Neural crest cell (in vitro differentiated cells): Measurements from ENCODE around the gene GDPD2. TPM values are rescaled to one million over a fixed set of nuclear protein-coding genes. Genes with fewer than 3 reads are reported as not detected.
A peak's percentile ranks its signal among the peaks of the same experiment; 100 is the strongest.

ENCODE experiments used
- DNase-seq: peaks from one replicate; pipeline ENCODE4 v3.0.0; 2021; ENCODE audit warnings: low read depth, mixed read lengths, low spot score
- H3K27ac Mint-ChIP-seq: one replicate; pipeline ENCODE4 v1.8.0; 2021; ENCODE audit warnings: mild to moderate bottlenecking, mixed read lengths; ENCODE audit not compliant: unreplicated experiment
- H3K27me3 Mint-ChIP-seq: 2 replicates; pipeline ENCODE4 v1.8.0; 2021; ENCODE audit warnings: low read depth, mild to moderate bottlenecking, mixed read lengths
- H3K36me3 Mint-ChIP-seq: 2 replicates; pipeline ENCODE4 v1.8.0; 2021; ENCODE audit warnings: low read depth, mild to moderate bottlenecking, mixed read lengths
- H3K4me1 Mint-ChIP-seq: 2 replicates; pipeline ENCODE4 v1.8.0; 2021; ENCODE audit warnings: mixed read lengths
- H3K4me3 Mint-ChIP-seq: one replicate; pipeline ENCODE4 v1.8.0; 2021; ENCODE audit warnings: mild to moderate bottlenecking, mixed read lengths
- H3K9me3 Mint-ChIP-seq: 2 replicates; pipeline ENCODE4 v1.8.0; 2021; ENCODE audit warnings: mixed read lengths
- total RNA-seq: library from RNA; stranded (reverse); gene quantifications from 2 replicates; pipeline ENCODE4 v1.2.1, GENCODE V29; 2021
- TF ChIP-seq, protein P1 (sequence below): fragments of 200-600 bp; sonication (generic); conservative IDR thresholded peaks from 2 replicates; pipeline ENCODE4 v1.5.0; 2021; ENCODE audit warnings: antibody characterized with exemption, mild to moderate bottlenecking

Gene GDPD2
- total RNA-seq, 1 donor from 2014 or later, result 6.0 TPM

DNA sequence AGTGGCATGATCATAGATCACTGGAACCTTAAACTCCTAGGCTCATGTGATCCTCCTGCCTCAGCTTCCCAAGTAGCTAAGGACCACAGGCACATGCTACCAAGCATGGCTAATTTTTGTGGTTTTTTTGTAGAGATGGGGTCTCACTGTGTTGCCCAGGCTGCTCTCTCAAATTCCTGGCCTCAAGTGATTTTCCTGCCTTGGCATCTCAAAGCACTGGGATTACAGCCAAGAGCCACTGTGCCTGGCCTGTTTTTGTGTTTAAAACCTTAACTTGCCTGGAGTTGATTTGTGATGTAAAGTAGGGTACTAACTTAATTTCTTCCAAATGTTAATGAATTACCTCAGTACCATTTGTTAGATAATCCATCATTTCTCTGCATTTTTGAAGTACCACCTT, 43.9 kb downstream of the GDPD2 start:
- Mint-ChIP-seq H3K27ac (no peak overlapping the region), H3K4me3 (no peak overlapping the region), H3K9me3 (no peaks in the 10 kb centered on the region), H3K4me1 (peaks cover 11% of the 10 kb centered on the region), H3K27me3 (no peaks in the 10 kb centered on the region), H3K36me3 (peaks cover 16% of the 10 kb centered on the region)
- DNase-seq, result no peak
- TF ChIP-seq, protein P1, sequence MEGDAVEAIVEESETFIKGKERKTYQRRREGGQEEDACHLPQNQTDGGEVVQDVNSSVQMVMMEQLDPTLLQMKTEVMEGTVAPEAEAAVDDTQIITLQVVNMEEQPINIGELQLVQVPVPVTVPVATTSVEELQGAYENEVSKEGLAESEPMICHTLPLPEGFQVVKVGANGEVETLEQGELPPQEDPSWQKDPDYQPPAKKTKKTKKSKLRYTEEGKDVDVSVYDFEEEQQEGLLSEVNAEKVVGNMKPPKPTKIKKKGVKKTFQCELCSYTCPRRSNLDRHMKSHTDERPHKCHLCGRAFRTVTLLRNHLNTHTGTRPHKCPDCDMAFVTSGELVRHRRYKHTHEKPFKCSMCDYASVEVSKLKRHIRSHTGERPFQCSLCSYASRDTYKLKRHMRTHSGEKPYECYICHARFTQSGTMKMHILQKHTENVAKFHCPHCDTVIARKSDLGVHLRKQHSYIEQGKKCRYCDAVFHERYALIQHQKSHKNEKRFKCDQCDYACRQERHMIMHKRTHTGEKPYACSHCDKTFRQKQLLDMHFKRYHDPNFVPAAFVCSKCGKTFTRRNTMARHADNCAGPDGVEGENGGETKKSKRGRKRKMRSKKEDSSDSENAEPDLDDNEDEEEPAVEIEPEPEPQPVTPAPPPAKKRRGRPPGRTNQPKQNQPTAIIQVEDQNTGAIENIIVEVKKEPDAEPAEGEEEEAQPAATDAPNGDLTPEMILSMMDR, result no peak

DNA sequence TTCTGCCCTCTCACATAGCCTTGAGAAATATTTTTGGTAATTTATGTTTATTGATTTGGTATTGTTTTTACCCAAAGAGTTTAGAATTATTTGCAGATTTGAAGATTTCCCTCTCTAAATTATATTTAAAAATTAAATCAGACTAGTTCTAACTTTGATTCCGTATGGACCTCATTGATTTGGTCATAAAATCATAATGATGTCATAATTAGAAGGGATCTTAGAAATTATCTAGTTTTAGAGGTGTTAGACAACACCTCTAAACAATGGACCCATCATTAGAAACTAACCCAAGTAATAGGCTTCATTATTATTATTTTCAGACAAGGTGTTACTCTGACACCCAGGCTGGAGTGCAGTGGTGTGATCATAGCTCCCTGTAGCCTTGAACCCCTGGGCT, 45.6 kb downstream of the GDPD2 start:
- DNase-seq, result no peak
- Mint-ChIP-seq H3K9me3 (no peaks in the 10 kb centered on the region), H3K36me3 (peaks cover 16% of the 10 kb centered on the region), H3K27me3 (no peaks in the 10 kb centered on the region), H3K4me3 (no peak overlapping the region), H3K4me1 (peaks cover 11% of the 10 kb centered on the region), H3K27ac (no peak overlapping the region)
- TF ChIP-seq, protein P1, result no peak

DNA sequence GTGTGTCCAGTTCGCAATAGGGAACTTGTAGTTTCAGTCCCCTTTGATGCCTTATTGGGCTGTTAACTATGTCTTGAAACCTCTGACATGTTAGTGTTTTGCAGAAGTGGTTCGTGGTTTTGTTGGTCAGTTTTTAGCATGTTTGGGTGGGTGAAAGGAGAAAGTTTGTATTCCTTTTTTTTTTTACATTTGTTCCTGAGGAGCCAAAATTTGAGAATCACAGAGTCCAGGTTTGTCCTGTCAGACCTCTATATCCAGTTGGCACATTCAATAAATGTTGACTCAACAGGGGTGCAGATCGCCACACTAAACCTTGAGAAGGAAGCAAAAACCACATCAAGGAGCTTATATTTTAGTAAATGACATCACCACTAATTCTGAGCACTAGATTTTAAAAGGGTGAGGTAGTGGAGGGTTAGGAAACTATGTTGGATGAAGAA, 47.8 kb downstream of the GDPD2 start:
- Mint-ChIP-seq H3K4me1 (peaks cover 11% of the 10 kb centered on the region), H3K27ac (no peak overlapping the region), H3K4me3 (no peak overlapping the region), H3K9me3 (no peaks in the 10 kb centered on the region), H3K27me3 (no peaks in the 10 kb centered on the region), H3K36me3 (peaks cover 19% of the 10 kb centered on the region)
- TF ChIP-seq, protein P1, result no peak
- DNase-seq, result no peak

DNA sequence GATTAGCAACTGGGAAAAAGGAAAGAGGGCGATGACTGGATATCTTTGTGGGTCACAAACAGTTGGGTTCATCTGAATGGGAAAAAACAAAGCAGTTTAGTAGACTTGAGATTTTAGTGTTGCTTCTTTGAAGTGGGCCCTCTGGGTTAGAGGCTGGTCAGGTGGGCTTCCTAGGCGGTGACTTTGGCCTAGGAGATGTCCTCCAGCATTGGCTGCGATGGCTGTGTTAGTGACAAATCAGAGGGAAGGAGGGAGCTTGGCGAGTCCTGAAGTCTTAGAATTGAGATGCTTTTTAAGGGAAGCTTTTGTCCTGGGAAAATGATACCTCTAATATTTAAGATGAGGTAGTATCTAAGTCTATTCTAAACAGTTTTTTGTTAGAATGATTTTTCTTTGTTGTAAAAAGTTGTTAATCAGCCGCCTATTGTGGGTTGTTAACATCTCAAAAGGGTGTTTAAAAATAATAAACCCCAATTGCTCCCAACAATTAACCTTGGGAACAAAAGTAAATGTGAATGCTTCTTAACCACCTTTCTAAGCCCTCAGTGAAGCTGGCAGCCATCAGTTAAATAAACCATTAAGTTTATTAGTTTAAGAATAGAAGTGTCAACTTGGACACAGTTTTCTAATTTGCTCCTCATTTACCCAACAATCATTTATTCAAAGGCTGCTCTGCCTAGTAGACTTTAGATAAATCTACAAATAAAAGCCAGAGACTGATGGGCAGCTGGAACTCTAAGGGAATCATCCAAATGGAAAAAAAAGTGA, 53.2 kb downstream of the GDPD2 start:
- H3K4me3 Mint-ChIP-seq, result no peak overlapping the region
- TF ChIP-seq, protein P1, result no peak
- peaks cover 20% of the 10 kb centered on the region for H3K36me3 Mint-ChIP-seq
- no peaks in the 10 kb centered on the region for H3K27me3 Mint-ChIP-seq
- peaks cover 55% of the 10 kb centered on the region for H3K4me1 Mint-ChIP-seq
- no peak overlapping the region for H3K27ac Mint-ChIP-seq
- no peak for DNase-seq
- H3K9me3 Mint-ChIP-seq, result no peaks in the 10 kb centered on the region

DNA sequence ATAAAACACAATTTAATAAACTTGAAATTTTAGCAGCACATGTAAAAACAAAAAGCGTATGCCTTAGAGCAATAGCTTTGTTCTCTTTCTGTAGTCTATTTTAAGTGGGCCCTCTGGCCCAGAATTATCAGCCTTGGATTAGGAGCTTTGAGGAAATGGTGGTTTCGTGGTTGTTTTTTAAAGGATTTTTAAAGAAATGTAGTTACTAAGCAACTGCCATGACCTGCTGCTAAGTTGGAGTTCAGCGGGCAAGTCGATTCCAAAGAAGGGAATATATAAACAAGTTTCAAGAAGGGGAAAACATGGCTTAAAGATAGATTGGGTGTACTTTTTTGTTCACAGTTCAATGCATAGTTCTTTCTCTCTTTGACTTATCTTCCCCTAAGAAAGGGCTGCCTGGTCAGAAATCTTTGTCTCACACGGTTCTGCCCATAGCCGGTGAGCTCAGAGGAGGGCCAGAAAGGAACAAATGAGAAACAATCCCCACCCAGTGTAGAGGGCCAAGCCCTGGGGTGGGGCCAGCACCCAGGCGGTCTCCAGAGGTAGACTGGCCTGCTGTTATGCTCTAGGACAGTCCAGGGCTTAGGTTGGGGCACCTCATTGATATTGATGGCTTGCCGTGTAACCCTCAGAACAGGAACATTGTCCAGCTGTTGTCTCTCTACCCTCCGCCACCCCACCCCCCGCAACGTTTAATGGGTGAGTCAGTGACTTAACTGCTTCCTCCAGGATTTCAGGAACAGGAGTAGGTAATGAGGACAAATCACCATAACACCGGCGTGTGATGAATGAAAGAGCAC, 54.0 kb downstream of the GDPD2 start:
- Mint-ChIP-seq H3K9me3 (no peaks in the 10 kb centered on the region), H3K27ac (peak overlapping the region; percentile 50), H3K27me3 (no peaks in the 10 kb centered on the region), H3K36me3 (peaks cover 21% of the 10 kb centered on the region), H3K4me3 (no peak overlapping the region), H3K4me1 (peaks cover 50% of the 10 kb centered on the region)
- TF ChIP-seq, protein P1, result no peak
- no peak for DNase-seq
